Gastrocnemius medialis (tissue), 4 donors: ENCODE results near the gene TMEM119.

ENCODE experiments used
- POLR2A ChIP-seq, 2 donors: fragments of 450-650 bp; IDR thresholded peaks; one replicate each; pipeline ENCODE4 v1.6.1; 2017; ENCODE audit warnings: antibody characterized with exemption in 2 of 2, mild to moderate bottlenecking in 2 of 2, moderate library complexity in 2 of 2
- TF ChIP-seq, protein P1 (sequence below), 5 experiments: fragments of 450-650 bp in 3 of 5; fragments of 200-600 bp in 2 of 5; sonication (generic) in 2 of 5; IDR thresholded peaks in 4 of 5; conservative IDR thresholded peaks in 1 of 5; 1 replicate in 4 of 5; 2 replicates in 1 of 5; pipeline ENCODE4 v1.5.1; 2016 to 2019; ENCODE audit warnings: antibody characterized with exemption in 5 of 5, mild to moderate bottlenecking in 3 of 5, moderate library complexity in 3 of 5

DNA sequence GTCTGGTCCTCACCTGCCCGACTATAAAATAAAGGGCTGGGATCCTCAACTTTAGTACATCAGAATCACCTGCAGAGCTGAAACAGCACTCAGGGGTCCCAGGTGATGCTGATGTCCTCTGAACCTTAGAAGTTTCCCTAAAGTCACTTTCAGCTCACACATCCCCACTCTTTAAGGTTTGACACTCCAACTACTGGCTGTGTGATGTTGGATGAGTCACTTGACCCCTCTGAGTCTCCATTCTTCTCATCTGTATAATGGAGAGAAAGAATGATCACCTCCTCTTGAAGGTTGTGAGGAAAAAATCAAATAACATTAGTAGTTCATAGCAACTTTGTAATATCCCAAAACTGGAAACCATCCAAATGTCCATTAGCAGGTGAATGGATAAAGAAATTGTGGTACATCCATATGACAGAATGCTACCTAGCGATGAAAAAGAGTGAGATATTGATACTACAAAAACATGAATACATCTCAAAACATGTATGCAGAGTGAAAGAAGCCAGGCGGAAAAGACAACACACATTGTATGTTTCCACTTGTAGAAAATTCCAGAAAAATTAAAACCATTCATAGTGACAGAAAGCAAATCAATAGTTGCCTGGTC lies 13.3 kb downstream of the TMEM119 start:
- TF ChIP-seq, protein P1, sequence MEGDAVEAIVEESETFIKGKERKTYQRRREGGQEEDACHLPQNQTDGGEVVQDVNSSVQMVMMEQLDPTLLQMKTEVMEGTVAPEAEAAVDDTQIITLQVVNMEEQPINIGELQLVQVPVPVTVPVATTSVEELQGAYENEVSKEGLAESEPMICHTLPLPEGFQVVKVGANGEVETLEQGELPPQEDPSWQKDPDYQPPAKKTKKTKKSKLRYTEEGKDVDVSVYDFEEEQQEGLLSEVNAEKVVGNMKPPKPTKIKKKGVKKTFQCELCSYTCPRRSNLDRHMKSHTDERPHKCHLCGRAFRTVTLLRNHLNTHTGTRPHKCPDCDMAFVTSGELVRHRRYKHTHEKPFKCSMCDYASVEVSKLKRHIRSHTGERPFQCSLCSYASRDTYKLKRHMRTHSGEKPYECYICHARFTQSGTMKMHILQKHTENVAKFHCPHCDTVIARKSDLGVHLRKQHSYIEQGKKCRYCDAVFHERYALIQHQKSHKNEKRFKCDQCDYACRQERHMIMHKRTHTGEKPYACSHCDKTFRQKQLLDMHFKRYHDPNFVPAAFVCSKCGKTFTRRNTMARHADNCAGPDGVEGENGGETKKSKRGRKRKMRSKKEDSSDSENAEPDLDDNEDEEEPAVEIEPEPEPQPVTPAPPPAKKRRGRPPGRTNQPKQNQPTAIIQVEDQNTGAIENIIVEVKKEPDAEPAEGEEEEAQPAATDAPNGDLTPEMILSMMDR (IDR thresholded peaks at IDR 0.05 in 4 of 5, conservative IDR thresholded peaks at IDR 0.05 in 1 of 5): no peak
- no peak for TF ChIP-seq POLR2A (IDR thresholded peaks at IDR 0.05)
